Hematopoietic multipotent progenitor cell treated with erythropoietin and hydrocortisone succinate and interleukin-3 and kit ligand, for 15 days (in vitro differentiated cells): ENCODE results near the gene MN1.
A peak's percentile ranks its signal among the peaks of the same experiment; 100 is the strongest.

Experiments
- DNase-seq: peaks from one replicate; pipeline ENCODE4 v3.0.0-alpha.2; 2015; ENCODE audit warnings: low spot score

The MN1 gene

DNA sequence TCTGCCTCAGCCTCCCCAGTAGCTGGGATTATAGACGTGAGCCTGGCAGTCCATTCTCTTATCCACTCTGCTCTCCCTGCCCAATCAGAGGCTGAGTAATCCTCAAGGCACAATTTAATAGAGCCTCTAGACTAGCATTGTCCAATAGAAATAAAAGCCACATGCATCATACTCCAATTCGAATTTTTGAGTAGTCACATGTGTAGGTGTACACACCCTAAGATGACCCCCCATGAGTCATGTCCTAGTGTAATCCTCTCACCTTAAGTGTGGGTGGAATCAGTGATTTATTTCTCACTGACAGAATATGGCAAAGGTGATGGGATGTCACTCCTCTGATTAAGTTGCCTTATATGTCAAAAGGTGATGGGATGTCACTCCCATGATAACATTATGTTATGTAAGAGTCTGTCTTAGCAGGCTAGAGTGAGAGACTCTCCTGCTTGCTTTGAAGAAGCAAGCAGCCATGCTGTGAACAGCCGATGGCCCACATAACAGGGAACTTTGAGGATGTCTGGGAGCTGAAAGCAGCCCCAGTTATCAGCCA, 61.3 kb downstream of the MN1 start:
- no peak for DNase-seq

DNA sequence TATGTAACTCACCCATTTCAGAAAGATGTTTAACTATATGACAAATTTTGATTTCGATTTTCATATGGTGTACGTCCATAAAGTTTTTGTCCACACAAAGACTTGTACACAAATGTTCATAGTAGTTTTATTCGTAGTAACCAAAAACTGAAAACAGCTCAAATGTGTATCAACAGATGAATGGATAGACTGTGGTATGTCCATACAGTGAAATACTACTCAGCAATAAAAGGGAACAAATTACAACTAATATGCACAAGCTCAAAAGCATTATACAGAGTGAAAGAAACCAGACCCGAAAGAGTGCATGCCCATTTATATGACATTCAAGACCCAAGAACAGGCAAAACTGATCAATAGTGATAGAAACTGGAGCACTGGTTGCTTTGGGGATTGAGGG, 64.0 kb downstream of the MN1 start:
- no peak for DNase-seq

DNA sequence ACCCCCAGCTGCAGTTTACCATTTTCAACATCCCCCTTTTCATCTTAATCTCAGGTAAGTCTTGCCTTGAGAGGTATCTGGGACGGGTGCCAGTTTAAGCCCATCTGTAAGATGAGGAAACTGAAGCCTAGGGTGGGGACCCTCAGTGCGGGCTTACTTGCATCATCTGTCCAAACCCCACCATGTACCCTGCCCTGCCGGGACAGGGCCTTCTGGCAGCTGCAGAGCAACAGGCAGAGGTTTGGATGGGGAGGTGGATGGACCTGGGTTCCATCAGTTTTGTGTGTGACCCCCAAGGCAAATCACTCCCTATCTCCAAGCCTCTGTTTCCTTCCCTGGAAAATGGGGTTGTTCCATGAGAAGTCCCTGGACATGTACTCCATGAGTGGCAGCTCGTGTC, 67.5 kb downstream of the MN1 start:
- no peak for DNase-seq

DNA sequence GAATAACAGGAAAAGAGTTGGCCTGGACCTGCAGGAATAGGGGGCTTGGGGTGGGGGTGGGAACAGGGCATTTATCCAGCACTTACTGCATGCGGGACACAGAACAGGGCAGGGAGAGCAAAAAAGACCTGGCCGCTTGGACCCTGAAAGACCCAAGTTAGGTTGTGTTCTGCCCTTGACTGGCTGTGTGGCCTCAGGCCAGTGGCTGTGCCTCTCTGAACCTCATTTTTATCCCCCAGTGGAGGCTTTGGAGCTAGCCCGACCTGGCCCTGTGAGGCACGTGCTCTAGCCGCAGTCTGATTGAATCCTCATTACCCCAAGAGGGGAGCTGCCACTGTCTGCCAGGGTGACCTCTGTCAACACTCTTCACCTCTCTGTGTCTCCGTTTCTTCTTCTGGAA, 68.7 kb downstream of the MN1 start:
- no peak for DNase-seq

DNA sequence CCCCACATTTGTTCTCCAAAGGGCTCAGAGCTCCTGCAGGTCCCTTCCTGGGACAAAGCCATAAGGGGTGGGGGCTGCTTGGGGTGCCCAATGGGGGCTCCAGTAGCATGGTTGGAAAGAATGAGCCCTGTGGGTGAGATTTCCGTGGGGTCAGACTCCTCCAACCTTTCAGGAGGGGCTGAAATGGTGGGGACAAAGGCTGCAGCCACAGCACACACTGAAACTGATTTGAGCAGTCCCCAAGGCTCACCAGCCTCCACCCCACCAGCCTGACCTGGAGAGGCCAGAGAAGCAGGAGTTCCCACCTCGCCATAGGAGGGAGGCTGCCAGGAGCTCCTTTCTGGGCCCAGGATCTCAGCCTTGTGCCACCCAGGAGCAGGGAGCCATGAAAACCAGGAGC, 69.2 kb downstream of the MN1 start:
- DNase-seq = no peak

DNA sequence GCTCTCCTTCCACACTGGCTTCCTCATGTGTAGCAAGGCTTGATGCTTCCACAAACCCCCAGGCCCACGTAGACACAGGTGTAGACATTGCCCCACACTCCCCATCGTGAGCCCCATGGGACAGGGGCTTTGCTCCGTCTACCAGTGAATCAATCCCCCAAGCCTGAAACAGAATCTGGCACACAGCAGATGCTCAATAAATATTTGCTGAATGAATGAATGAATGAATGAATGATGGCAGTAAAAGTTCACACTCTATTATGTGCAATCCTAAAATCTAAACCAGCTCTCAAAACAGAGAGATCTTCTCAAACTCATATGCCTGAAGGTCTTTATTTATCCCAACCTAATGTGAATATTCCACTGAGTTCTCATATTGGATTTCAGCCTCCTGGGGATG, 69.9 kb downstream of the MN1 start:
- no peak for DNase-seq

DNA sequence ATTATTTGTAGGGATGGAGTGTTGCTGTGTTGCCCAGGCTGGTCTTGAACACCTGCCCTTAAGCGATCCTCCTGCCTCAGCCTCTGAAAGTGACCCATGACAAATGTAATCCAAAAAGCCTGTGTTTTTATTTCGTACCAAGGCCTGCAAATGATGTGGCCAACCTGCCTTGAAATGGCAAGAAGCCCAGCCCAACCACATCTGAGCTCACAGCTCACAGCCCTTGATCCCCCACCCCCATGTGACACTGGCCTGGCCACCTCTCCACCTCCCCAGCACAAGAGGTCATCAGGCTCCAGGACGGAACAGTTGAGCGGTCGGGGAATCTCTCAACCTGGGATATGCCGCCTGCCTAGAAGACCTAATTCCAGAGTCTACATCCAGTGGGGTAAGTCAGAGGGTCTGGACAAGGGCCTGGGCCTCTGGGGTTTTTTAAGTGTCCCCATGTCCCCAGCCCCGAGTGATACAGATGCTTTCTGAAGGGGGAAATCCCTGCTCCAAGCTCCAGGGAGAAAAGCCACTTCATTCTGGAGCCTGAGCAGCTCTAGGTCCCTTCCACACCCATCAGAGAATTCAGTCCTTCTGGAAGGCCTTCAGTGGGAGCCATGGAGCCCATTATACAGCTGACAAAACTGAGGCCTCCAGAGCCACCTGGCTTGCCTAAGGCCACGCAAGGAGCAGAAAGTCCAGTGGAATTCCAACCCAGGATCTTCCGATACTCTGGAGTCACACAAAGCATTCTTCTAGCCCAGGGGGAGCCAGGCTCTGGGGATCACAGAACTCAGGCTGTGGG, 70.7 kb downstream of the MN1 start:
- DNase-seq = no peak

DNA sequence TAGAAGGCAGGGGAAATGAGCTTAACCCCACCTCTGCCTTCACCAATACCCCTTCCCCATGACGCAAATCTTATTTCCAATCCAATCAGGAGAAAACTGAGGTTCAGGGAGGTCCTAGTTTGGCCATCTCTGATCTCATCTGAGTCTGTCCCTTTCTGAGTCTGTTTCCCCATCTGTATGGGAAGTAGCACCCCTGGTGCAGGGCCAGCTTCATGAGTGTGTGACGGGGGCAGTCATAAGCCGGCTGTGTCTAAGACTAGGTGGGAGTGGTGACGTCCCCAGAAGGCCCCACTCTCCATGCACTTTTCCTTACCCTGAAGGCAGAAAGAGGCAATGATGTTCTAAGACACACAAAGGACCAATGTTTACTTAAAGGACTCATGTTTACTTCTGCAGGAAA, 72.3 kb downstream of the MN1 start:
- DNase-seq = no peak

DNA sequence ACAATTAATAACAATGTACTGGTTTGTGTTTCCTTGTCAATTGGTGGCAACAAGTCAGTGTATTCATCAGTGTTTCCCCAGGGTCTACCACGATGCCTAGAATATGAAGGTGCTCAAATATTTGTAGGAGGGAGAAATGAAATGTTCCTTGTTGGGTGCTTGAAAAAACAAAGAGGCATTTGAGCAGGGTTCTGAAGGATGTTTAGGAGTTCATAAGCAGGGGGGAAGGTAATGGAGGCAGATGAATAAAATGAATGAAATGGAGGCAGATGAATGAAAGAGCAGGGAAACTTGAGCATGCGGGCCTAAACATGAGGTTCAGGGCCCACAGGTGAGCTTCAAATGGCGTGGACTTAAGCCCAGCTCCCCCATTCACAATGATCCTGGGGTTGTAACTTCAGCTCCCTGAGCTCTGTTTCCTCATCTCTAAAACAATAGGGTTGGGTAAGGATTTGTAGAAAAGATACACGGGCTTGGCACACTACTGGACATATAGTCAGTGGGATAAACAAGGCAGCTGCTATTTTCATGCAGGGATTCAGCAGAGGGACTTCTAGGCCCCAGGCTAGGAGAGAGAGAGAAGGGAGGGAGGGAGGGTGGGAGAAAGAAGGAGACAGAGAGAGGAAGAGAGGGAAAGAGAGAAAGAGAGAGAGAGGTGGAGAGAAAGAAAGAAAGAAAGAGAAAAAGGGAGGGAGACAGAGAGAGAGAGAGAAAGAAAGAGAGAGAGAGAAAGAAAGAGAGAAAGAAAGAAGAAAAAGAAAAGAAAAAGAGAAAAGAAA, 73.7 kb downstream of the MN1 start:
- no peak for DNase-seq

DNA sequence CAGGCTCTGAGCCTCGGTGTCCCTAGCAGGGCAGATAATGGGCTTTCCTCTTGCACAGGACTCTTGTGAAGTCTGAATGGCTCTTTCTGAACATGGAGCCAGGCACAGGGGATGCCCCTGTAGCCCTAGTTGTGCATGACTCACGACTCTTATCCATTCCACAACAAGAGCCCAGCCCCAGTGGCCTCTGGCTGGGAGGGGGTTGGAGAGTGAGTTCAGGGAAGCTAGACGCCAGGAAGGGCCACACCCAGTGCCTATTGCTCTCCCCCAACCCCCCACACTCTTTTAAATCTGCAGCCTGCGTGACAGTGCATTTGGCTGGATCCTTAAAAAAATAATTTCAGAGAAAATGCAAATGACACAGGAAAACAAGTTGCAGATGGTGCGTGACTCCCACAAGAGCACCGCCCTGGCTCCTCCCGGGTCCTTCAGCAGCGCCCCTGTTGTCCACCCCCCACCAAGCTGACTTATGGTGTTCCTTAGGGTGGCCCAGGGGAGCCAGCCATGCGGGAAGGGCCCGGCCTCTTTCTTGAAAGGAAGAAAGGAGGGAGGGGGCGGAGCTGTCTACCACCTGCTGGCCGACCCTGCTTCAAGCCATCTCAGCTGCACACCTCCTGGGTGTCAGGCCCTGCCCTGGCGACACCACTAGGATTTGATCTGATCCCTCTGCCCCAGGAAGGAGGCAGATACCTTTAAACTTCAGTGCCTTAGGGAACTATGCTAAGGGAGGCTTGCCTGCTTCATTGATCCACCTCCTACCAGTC, 74.7 kb downstream of the MN1 start:
- peak; percentile 74 for DNase-seq

DNA sequence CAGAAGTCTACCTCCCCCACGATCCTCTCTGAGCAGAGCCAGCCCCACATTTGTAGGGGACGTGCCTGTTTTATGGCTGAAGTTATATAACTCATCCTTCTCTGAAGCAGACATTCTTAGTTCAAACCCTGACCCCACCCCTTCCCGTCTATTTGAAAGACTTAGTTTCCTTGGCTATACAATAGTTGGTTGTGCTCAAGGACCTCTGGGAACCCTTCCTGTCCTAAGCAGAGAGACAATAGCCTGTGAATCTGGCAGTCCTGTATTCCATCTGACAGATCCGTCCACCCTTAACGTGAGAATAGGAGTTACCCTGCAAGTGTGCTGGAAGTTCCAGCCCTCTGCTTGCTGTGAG, 75.2 kb downstream of the MN1 start:
- no peak for DNase-seq

DNA sequence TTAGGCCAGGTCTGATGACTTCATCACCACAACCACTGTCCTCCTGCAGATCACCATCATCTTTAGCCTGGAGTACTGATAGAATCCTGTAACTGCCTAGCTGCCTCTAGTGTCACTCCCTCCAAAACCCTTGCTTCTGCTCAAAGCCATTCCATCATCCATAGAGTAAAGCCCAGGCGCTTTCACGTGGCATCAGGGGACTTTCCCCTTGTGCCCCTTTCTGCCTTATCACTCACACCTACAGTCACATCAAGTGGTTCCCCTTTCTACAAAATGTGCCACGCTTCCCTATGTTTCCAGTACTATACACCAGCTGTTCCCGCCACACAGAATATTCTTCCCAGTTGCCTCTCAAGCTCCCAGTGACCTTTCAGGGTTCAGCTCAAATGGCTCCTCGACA, 75.9 kb downstream of the MN1 start:
- no peak for DNase-seq

DNA sequence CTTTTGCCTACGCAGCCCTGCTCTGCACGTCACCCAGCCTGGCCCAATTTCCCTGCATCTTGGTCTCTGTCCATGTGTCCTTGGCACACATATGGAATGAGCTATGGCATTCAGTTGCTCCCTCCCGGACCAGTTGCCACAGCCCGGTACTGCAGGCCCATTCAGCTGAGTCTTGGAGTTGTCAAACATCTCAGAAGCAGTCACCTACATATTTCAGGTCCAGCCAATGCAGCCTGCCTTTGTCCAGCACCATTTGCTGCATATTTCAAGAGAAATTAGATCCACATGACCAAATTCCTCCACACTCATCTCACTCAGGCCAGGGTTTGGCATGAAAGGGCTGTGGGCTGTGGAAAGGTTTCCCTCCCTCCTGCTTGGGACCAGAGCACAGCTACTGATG, 76.8 kb downstream of the MN1 start:
- no peak for DNase-seq

DNA sequence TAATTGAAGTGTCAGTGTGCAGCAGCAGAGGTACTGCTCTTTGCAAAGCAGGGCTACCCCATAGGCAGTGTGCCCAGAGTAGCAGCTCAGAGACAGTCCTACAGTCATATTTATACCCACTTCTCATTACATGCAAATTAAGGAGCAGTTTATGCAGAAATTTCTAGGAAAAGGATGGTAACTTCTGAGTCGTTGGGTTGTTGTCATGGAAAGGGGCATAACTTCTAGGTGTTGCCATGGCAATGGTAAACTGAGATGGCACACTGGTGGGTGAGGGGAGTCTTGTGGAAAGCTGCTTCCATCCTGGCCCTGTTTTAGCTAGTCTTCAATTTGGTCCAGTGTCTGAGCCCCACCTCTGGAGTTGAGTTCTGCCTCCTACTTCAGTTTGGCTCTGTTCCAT, 77.4 kb downstream of the MN1 start:
- DNase-seq = no peak

DNA sequence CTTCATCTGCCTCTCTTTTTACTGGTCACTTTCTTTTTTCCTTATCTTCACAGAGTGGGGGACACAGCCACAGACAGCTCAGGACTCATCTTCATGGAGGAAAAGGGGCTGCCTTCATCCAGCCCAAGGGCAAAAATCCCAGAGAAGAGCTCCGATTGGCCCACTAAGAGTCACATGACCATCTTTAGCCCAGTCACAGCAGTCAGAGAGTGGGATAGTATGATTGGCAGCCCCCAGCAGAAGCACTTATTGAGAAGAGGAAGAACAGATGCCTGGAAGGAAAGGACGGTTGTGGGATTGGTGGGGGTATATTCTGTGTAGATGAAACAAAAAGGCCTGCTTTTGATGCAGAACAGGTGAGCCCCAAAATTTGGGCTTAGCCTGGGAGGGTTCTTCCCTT, 77.8 kb downstream of the MN1 start:
- no peak for DNase-seq

DNA sequence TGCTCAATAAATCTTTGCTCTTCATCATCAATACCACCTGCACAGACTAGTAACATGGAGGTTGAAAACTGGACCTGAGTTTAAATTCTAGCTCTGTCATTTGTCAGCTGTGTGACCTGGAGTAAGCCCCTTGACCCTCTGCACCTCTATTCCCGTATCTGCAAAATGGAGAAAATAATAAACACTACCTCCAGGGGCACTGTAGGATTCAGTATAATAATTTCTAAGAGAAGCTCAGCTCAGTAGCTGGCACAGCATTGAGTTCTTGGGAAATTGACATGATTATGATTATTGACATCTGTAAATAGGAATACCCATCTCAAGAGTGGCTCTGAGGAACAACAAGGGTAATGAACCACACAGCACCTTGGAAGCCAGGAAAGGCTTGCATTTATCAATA, 78.4 kb downstream of the MN1 start:
- no peak for DNase-seq

DNA sequence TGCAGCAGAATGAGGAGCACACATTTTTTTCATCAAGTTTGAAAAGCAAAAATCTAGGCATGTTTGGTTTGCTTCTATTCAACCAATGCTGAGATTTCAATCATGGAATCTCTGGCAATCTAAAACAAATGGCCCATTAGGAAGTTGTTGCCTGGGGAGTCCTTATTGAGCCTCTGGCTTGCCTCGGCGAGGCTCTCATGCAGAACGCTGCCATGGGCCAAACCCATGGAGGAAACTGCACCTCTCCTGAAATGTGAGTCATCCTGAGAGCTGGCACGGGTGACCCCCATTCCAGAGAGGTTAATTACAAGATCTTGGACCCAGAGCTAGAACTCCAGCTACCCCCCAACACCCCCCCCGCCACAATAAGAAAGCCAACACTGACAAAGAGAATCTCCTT, 80.7 kb downstream of the MN1 start:
- no peak for DNase-seq

DNA sequence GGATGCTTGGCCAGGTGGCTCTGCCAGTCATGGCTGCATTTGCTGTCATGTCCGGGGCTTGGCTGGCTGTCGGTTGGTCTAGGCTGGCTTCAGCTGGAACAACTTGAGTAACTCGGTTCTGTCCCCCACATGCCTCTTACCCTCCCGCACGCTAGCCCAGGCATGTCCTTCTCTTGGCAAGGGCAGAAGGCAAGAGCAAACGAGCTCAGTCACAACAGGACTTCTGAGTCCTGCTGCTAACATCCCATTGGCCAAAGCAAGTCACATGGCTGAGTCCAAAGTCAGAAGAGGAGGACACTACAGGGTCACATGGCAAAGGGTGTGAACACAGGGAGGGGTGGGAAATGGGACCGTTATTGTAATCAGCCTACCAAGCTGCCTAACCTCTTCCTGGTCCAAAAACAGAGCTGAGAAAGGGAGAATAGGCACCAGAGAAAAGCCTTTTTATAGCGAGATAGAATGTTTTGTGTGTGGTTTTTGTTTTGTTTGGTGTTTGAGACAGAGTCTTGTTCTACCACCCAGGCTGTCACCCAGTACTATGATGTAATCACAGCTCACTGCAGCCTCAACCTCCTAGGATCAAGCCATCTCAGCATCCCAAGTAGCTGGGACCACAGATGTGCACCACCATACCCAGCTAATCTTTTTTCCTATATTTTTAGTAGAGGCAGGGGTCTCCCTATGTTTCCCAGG, 81.9 kb downstream of the MN1 start:
- DNase-seq = peak; percentile 50

DNA sequence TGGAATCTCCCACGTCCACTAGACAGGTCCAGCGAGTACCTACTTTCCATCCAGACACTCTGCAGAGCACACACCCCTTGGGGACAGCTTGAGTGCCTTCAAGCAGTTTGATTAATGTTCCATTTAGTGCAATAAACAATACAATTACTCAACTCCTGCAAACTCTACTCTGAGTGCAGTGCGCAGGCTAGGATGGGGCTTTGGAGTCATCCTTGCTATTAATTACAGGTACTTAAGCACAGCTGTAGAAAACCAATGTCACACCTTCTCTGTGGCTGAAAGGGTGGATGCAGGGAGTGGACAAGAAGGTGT, 82.6 kb downstream of the MN1 start:
- DNase-seq = no peak

DNA sequence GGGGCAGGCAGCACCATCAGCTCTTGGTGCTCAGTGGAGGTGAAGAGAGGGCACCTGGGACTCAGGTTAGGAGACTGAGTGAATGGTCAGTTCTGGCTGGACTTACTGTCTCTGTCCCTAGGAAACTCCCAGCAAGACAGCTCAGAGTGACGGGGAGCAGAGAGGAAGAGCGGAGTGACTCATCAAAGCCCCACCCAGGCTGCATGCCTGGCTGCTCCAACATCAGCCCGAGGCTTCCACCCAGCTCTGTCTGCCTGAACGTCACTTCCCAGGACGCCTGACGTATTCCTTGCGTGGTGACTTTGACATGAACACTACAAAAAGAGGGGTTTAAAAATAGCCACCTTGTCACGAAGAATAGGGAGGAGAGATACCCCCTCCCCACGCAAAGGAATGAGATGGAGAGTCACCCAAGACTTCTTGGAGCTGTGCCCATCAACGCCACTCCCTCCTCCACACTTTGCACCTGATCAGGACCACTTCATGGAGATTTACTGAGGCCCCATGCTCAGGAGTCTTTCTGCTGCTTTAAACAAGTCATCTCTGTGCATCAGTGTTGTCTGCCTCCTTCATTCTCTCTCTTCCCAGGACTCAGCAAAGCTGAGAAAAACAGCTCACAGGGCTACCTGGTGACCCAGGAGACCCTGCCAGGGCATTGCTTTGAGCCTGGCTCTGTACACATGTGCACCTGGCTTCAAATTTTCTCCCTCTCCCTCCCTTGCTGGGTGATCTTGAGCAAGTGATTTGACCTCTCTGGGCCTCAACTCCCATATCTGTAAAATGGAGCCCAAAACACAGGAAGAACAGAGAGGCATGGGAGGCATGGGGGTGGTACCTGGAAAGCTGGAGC, 83.1 kb downstream of the MN1 start:
- DNase-seq = peak; percentile 33

DNA sequence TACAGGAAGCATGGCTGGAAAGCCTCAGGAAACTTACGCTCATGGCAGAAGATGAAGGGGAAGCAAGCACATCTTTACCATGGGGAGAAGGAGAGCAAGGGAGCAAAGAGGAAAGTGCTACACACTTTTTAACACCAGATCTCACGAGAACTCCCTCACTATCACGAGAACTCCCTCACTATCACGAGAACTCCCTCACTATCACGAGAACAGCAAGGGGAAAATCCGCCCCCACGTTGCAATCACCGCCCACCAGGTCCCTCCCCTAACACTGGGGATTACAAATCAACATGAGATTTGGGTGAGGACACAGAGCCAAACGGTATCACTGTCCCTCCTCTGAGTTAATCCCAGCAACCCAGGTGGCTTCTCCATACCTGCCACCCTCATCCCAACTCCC, 84.5 kb downstream of the MN1 start:
- no peak for DNase-seq
